GM21528 (cell line): ENCODE measurements around the gene ADAM15.

ENCODE experiments used
- ATAC-seq: cut with Tn5 transposase; IDR thresholded peaks from one replicate; pipeline ENCODE4 v1.9.1; 2021; ENCODE audit warnings: mild to moderate bottlenecking, moderate library complexity; ENCODE audit not compliant: unreplicated experiment, low FRiP score

The ADAM15 gene, protein sequence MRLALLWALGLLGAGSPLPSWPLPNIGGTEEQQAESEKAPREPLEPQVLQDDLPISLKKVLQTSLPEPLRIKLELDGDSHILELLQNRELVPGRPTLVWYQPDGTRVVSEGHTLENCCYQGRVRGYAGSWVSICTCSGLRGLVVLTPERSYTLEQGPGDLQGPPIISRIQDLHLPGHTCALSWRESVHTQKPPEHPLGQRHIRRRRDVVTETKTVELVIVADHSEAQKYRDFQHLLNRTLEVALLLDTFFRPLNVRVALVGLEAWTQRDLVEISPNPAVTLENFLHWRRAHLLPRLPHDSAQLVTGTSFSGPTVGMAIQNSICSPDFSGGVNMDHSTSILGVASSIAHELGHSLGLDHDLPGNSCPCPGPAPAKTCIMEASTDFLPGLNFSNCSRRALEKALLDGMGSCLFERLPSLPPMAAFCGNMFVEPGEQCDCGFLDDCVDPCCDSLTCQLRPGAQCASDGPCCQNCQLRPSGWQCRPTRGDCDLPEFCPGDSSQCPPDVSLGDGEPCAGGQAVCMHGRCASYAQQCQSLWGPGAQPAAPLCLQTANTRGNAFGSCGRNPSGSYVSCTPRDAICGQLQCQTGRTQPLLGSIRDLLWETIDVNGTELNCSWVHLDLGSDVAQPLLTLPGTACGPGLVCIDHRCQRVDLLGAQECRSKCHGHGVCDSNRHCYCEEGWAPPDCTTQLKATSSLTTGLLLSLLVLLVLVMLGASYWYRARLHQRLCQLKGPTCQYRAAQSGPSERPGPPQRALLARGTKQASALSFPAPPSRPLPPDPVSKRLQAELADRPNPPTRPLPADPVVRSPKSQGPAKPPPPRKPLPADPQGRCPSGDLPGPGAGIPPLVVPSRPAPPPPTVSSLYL

DNA sequence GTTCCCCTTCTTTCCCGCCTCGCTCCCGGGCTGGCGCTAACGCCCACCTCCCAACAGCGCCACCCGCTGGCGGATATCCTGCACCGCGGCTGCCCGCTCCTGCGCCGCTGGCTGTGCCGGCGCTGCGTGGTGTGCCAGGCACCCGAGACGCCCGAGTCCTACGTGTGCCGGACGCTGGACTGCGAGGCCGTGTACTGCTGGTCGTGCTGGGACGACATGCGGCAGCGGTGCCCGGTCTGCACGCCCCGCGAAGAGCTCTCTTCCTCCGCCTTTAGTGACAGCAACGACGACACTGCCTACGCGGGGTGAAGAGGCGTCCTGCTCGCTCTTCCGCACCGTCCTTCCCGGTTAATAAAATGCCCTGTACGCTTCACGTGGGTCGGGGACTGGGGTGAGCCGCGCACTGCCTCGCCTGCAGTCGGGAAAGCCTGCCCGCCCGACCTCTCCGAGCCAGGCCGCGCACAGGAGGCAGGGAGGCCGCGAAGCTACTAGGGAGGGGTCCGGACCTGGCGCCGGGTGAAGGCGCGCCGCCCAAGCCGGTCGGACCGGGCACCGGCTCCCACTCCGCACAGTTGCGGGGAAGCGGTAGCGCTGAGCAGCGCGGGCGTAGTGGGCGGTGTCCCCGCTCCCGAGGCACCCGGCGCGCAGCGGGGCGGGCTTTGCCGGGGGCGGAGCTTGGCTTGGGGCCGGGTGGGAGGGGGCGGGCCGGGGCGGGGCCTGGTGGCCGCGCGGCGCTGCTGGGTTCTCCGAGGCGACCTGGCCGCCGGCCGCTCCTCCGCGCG, at the start of gene ADAM15:
Gene ADAM15 (plus strand): TSS at position 757 of the 782 bp plus-strand sequence. CDS start 71 bp downstream, outside the sequence.
- peak; percentile 62 for ATAC-seq

DNA sequence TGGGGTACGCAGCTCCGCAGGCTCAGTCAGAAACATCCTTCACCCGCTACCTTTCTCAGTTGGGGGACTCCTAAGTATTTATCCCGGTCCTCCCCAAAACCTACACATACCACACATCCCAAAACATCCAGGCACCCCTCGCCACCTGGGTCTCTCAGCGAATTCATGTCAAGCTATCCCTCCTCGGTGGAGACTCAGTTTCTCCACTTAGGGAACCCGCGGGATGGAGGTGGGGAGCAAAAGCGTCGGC, 49.8 kb upstream of the ADAM15 start:
- peak; percentile 11 for ATAC-seq

DNA sequence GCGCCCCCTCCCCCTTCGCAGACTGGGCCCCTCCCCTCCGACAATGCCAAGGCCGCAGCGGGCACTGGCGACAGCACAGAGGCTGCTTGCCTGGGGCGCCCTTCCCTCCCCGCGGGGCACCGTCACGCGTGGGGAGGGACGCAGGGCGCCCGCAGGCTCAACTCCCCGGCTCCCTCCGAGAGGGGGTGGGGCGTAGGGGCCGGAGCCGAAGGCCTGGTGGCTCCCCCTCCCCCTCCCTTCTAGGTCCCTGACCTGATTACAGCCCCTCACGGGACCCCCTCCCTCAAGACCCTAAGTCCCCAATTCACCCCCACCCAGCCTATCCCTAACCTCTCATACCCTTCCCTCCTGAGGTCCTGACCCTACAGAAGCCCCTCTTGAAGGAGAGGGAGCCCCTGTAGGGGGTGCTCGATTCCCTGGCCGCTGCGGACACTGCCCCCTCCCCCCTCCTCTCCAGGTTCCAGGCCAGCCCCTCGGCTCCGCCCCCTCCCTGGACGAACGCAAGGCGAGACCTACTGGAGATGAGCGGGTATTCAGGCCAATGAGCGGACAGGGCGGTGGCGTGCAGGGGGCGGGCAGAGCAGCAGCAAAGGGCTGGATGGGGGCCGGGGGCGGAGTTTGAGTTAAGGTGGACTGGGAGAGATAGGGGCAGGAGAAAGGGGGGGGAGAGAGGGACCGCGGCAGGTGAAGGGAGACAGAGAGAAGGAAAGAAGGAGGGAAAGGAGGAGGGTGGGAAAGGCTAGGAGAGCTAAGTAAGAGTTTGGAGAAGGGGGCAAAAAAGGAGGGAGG, 49.2 kb upstream of the ADAM15 start:
- ATAC-seq = peak; percentile 50

DNA sequence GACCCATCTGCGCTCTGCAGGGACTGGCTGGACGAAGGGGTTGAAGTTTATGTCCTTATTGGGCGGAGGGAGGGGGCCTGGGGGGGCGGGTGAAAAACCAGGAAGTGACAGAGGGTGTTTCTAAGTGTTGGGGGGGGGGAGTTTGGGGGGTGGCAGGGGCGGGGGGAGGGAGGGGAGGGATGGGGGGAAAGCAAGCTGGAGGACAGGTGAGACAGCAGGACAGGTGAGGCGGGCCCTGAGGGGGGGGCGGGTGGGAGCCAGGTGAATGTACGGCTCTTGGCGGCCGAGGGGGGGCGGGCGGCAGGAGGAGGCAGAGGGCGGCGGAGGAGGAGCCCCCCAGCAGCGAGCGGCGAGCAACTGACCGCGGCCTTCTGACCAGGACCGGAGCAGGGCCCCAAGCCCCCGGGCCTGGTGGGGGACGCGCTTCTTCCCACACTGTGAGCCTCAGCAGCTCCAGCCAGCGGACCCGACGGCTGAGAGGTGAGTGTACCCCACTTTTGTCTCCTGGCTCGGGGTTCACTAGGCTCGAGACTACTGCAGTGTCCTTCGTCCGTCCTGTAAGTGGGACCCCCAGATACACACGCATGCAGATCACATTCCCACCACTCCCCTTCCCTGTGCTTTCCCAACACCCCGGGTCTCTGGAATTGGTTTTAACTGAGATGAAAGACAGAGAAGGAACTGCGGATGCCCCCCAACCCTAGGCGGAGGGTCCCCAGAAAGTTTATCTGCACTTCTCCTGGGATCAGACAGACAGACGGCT, 48.5 kb upstream of the ADAM15 start, which contains the start of gene ZBTB7B:
Gene ZBTB7B (plus strand): TSS at position 339 of the 763 bp plus-strand sequence. CDS start 11,859 bp downstream, outside the sequence.
- ATAC-seq = no peak

DNA sequence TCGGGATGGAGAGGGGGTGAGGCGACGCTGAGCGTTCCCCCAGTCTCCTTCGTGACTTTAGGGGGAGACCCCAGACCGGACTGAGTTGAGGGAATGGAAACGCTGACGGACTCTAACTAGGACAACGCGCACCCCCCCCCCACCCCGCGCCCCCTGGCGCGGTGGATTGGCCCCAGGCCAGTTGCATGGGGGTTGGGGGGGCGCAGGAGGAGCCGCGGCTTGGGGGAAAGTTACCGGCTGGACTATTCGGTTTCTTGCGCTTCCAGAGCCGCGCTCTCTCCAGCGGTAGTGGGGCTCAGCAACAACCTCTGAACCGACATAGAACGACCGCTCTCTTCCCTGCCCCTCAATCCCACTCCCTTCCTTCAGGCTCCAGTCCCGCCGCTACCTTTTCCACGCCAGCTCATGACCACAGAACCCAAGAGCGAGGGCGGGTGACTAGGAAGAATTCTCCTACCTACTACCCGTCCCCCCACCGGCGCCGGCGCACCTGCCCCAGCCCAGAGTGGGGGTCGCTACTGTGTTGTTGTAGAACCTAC, 47.8 kb upstream of the ADAM15 start:
- ATAC-seq = no peak

DNA sequence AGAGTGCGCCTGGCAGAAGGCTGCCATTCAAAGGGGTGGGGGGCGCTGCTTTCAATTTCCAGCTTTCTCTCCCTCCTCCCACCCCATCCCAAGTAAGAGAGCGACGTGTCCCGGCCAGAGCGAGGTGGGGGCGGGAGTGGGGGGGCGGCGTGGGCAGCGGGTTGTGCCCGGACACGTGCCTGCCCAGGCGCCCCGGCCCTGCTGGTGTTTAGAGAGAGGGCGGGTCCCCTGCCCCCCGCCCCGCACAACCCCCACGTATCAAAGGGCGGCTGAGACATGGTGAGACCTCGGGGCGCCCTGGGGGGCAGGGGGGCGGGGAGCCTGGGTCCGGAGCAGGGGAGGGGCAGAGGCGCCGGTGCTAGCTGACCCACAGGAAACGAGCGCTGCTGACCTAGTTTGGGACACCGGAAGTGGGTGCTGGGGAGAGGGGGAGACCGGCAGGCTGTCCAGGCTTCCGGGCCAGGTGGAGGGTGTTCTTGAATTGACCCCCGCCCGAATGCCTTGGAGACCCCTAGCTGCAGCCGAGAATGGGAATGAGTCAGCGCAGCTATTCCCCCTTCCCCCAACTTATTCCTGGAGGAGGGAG, 47.3 kb upstream of the ADAM15 start:
- ATAC-seq = no peak

DNA sequence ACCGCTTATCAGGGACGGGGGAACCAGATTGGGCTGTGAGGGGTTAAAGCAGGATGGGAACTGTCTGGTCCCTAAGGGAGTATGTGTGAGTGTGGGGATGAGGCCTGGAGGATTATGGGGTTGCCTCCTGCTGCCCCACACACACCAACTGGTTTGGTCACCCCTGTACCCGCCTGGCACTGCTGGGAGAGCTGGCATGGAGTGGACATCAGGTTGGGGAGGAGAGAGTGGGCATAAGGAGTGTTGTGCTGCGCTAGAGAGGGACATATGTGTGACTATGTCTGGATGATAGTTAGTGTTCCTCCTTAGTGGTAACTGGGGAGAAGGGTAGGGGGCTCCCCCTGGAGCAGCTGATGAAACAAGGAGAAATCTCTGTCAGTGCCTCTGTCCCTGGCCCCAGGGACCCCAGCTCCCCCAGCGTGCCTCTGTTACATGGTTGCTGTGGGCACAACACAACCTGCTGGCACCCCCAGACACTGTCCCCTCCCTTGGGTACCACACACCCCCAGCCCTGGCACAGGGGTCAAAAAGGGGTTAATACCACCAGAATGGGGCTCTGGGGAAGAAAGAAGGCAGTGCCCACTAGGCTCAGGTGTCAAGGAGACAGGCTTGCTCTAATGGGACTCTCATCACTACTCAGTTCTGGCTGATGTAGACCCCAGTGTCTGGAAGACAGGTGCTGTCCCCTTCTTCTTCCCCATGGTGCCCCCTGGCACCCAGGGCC, 46.6 kb upstream of the ADAM15 start:
- no peak for ATAC-seq

DNA sequence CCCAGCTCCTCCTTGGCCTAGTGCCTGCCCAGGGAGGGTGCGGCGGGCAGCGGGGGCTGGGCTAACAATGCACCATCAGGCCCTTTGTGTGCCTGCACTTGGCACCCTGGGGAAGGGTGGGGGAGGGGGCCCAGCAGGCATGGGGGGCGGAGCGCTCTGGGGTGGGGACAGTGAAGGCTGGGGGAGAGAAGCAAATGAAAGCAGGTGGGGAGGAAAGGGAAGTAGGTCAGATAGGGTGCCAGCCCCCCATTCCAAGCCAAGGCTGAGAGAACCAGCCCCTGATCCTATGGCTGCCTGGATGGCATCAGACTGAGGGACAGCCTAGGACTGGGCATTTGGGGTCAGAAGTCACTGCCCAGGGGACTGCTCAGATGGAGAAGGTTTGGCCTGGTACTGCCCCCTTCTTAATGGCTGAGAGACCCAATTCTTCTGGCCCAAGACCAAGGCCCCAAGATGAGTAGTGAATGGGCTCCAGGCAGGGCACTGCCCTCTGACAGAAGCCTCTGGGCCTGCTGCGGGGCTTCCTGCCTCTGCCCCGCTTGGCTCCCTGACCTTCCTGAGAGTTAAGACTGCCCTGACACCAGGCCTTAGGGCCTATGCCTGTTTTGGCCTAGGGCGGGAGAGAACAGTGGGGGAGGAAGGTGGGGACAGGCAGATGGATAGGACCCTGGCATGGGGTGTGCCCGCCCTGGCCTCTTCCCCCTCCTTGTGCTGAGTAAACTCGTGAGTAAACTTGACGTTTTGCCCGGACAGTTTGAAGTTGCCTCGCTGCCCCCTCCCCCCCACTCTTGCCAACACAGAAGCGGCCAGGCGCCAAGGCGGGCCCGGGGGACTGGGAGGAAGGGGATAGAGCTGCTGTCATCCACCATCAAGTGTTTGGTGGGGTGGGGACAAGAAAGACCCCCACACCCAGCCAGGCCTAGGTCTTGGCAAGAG, 45.8 kb upstream of the ADAM15 start:
- ATAC-seq = no peak

DNA sequence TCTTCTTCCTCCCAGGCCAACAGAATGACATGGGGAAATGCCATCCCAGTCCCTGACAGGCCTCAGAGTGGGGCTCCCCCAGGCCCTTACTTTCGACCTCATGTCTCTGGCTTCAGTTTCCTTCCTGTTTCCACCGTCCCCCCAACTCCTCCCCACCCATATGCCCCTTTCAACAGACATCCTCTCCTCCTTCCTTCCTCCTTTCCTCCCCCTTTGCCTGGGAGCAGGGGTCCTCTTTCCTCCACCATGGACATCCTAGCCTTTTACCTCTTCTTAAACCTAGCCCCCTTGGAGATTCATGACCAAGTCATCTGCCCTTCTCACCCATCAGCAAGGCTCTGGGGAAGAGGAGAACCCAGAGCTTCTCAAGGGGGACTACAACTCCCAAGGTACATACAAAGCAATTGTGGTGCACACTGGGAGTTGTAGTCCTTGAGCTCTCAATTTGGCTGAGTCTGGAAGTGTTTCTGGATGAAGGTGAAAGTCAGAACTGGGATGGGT, 44.5 kb upstream of the ADAM15 start:
- ATAC-seq = no peak

DNA sequence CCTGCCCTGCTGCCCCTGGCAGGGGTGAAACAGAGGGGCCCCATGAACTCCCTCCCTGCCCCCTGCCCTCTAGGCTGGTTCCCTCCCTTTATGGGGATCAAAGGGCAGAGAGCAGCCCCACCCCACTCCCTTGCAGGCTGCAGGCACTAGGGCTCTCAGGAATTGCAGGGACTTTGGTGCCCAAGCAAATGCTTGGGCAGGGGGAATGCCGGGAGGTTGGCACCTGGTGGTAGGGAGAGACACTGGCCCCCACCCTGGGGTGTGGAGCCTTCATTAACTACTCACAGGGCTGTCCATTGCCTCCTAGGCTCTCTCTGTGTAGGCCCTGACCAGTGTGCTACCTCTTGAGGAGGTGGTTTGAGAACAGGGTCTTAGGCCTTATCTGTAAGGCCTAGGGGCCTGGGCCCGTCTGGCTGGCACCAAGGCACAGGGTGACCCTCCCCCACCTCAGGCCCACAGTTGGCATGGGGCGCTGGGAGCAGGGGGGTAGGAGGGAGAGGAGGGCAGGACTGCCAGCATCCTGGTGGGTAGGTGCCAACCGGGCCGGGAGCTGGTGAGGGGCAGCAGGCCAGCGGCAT, 43.8 kb upstream of the ADAM15 start:
- ATAC-seq = no peak

DNA sequence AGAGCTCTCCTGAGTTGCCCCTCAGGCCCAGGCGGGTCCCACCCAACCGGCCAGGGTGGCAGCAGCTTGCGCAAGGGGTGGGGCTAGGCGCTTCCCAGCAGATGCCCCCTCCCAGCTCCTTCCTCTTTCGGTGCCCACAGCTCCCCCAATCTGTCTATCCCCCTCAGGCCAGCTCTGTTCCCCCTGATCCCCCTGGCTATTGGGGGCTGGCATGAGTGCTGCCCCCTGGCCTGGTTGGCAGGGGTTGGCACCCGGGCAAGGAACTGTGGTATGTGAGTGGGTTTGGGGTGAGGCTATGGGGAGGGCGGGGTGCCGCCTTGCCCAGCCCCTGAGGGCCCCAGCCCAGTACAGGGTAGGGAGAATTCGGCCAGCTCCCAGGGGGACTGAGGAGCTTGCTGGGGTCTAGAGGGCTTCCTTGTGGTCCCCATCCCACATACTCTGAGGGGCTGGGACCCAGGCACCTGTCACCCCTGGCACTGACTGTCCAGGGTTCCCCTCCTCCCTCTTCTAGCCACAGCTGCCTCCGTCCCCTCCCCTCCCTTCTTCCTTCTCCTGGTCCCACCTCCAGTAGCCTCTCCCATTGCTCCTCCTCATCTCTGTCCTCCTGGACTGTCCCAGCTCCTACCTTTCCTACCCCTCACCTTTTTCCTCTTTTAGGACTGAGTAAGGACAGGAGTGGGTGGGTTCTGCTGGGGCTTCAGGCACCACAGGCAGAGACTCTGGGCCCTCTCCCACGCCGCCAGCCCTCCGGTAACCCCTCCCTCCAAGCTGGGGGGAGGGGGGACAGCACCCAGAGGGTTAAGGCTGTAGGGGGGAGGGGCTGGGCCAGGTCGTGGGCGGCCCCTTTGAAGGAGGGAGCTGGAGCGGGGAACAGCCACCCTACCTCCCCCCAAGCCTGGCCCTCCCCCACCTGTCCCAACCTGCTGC, 42.8 kb upstream of the ADAM15 start:
- no peak for ATAC-seq

DNA sequence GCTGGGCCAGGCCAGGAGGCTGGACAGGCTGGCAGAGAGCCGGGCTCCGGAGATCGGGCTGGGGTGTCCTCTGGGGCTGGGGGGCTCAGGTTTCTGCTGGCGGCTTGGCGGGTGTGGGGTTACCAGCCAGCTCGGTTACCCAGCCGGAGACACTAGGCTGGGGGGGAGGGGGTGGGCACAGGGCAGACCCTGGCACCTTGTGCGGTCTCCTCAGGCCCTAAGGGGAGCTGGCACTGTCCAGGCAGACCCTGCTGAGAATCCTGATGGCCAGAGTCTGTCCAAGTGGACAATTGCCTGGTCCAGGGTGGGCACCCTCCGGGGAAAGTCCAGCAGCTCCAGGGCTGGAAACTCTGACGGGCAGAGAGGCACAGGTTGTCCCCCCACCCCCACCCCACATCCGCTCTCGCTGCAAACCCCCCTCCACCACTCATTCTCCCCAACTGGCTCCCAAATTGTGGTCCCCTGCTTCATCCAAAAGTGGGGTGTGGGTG, 41.9 kb upstream of the ADAM15 start:
- no peak for ATAC-seq

DNA sequence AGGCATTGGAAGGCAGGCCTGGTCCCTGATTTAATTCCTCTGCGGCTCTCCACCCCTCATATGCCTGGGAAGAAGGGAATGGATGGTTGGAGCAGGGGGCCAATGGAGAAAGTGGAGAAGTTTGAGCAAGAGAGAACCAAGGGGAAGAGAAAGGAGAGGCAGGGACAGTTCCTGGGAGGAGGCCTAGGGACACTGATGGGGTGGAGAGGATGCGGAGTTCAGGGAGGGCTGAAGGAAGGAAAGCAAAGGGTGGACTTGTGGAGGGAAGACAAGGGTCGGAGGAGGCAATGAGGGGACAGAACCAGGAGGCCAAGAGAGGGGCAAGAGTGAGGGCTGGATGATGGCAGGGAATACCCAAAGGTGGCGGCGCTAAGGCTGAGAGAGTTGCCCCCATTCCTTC, 41.4 kb upstream of the ADAM15 start:
- ATAC-seq = no peak

DNA sequence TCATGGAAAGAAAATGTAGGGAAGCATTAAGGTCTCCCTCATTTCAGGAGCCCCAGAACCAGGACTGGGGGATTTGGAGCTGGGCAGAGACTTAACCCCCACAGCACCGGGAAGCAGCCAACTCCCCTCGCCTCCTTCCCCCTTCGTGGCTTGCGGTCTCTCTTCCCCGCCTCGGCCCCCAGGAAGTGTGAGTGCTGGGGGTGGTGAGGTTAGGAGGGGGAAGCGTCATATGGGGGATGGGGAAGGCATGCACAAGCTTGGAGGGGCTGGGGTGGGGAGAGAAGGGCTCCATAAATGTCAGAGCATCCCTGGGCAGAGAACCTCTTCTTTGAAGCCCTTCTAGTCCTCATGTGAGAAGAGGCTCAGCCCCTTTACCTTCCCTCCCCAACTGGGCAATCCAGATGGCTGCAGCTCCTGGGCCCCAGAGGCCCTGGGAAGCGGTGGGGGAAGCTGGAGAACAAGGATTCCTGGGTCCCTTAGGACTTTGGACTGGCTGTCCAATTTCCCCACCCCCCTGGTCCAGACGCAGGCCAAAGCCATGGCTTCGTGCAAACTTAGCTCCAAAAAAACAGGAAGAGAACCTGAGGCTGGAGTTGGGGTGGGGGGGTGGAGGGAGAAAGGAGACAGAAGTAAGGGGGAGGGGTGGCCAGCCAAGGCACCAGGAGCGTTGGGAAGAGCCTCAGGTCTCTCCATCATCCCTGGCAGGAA, 40.8 kb upstream of the ADAM15 start:
- no peak for ATAC-seq

DNA sequence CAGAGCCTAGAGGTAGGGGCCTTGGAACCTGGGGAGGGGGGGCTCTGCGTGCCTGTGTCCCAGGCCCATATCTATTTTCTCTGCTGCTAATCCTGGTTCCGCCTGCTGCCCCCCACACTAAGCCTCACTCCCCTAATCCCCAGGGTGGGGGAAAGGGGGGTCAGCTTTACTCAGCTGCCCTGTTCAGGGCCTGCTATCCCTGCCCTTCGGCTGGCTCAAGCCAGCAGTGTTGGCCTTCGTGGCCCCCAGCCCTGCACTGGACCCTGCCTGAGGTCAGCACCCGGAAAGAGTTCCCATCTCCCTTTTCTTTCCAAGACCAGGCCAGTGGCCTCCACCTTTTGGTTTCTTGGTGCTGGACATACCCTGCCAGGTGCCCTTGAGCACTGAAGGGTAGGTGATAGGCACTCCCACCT, 40.1 kb upstream of the ADAM15 start:
- ATAC-seq = no peak
